Thyroid gland (tissue), 4 donors: ENCODE results near the gene KISS1R.

Experiments used
- POLR2A ChIP-seq, 2 donors: fragments of 450-650 bp; IDR thresholded peaks; one replicate each; pipeline ENCODE4 v1.6.1; 2017; ENCODE audit warnings: antibody characterized with exemption in 2 of 2, mild to moderate bottlenecking in 2 of 2, moderate library complexity in 1 of 2
- TF ChIP-seq, protein P1 (sequence below), 6 experiments: fragments of 200-600 bp in 3 of 6; fragments of 450-650 bp in 3 of 6; sonication (generic) in 3 of 6; IDR thresholded peaks; one replicate each; pipeline ENCODE4 v1.5.1; 2016 to 2019; ENCODE audit warnings: antibody characterized with exemption in 6 of 6, mild to moderate bottlenecking in 2 of 6, inconsistent platforms in 1 of 6, moderate library complexity in 1 of 6

DNA sequence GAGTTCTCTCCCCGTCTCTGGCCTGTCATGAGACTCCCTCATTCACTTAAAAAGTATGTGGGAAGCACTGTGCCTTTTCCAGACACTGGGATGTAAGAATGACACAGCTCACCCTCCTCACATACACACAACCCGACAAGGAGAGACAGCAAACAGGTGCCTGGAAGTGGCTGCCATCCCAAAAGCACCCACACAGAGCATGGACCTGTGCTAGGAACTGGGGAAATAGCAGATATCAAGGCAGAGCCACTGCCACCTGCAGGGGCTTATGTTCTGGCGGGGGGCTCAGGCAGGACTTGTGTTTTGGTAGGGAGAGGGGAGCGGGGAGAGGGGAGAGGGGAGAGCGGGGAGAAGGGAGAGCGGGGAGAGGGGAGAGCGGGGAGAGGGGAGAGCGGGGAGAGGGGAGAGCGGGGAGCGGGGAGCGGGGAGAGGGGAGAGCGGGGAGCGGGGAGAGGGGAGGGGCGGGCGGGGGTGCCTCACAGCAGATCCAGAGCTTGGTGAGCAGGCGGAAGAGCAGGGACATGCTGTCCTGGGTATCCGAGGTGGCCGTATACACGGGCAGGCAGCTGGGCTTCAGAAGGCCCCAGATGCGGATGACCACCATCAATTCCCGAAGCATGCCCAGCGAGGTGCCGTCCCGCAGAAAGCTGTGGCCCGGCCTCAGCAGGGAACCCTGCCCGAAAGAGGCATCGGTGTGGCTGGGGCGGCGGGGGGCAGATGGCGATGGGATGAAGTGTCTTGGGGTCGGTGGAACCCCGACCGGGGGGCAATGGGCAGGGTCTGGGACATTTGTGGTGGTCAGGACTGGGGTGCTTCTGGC is 45.5 kb upstream of the KISS1R start:
- TF ChIP-seq POLR2A (IDR thresholded peaks at IDR 0.05), result no peak
- TF ChIP-seq, protein P1, sequence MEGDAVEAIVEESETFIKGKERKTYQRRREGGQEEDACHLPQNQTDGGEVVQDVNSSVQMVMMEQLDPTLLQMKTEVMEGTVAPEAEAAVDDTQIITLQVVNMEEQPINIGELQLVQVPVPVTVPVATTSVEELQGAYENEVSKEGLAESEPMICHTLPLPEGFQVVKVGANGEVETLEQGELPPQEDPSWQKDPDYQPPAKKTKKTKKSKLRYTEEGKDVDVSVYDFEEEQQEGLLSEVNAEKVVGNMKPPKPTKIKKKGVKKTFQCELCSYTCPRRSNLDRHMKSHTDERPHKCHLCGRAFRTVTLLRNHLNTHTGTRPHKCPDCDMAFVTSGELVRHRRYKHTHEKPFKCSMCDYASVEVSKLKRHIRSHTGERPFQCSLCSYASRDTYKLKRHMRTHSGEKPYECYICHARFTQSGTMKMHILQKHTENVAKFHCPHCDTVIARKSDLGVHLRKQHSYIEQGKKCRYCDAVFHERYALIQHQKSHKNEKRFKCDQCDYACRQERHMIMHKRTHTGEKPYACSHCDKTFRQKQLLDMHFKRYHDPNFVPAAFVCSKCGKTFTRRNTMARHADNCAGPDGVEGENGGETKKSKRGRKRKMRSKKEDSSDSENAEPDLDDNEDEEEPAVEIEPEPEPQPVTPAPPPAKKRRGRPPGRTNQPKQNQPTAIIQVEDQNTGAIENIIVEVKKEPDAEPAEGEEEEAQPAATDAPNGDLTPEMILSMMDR (IDR thresholded peaks at IDR 0.05), result no peak
